Fibroblast of lung (primary cell): ENCODE results near the gene ETV6. TPM values are rescaled to one million over a fixed set of nuclear protein-coding genes. Genes with fewer than 3 reads are reported as not detected.
A peak's percentile ranks its signal among the peaks of the same experiment; 100 is the strongest.
"Not testable (repeated sequence)": the region's sequence is repeated elsewhere in the genome, so short reads cannot be mapped to it uniquely, and the experiment has no call there.

Experiments
- DNase-seq, 2 donors: peaks; one replicate each; pipeline versions ENCODE4 v3.0.0 to v3.0.0-alpha.2; 2010; ENCODE audit warnings: low read depth in 2 of 2
- H2AFZ ChIP-seq: 2 replicates; pipeline ENCODE4 v1.5.1; 2012; ENCODE audit warnings: low read length, control low read depth, inconsistent platforms
- H3K27ac ChIP-seq: 2 replicates; pipeline ENCODE4 v1.5.1; 2011; ENCODE audit warnings: low read length, control low read depth; ENCODE audit not compliant: insufficient read depth
- H3K27me3 ChIP-seq: 2 replicates; pipeline ENCODE4 v1.5.1; 2011; ENCODE audit warnings: mild to moderate bottlenecking, low read length; ENCODE audit not compliant: control insufficient read depth, insufficient read depth
- H3K36me3 ChIP-seq: 2 replicates; pipeline ENCODE4 v1.5.1; 2011; ENCODE audit warnings: low read length; ENCODE audit not compliant: control insufficient read depth, insufficient read depth
- H3K4me1 ChIP-seq: 2 replicates; pipeline ENCODE4 v1.5.1; 2011; ENCODE audit warnings: low read length; ENCODE audit not compliant: control insufficient read depth, insufficient read depth; ENCODE audit errors: extremely low read depth
- H3K4me2 ChIP-seq: 2 replicates; pipeline ENCODE4 v1.5.1; 2011; ENCODE audit warnings: low read length, control low read depth; ENCODE audit not compliant: insufficient read depth; ENCODE audit errors: extremely low read depth
- H3K4me3 ChIP-seq, 4 experiments: fragments of 200-600 bp in 1 of 4; sonication (generic) in 1 of 4; replicated peaks in 1 of 4; 2 replicates each; pipeline ENCODE4 v1.5.1; 2011 to 2016; ENCODE audit warnings: low read length in 4 of 4, low read depth in 3 of 4, mild to moderate bottlenecking in 3 of 4, control low read depth in 2 of 4, inconsistent platforms in 1 of 4, mixed read lengths in 1 of 4; ENCODE audit not compliant: insufficient read depth in 1 of 4; ENCODE audit errors: control extremely low read depth in 1 of 4
- H3K79me2 ChIP-seq: 2 replicates; pipeline ENCODE4 v1.5.1; 2012; ENCODE audit warnings: mild to moderate bottlenecking, low read length, inconsistent platforms; ENCODE audit not compliant: control insufficient read depth, insufficient read depth
- H3K9ac ChIP-seq: 2 replicates; pipeline ENCODE4 v1.5.1; 2011; ENCODE audit warnings: mild to moderate bottlenecking, low read length, control low read depth; ENCODE audit not compliant: insufficient read depth
- H3K9me3 ChIP-seq: 2 replicates; pipeline ENCODE4 v1.5.1; 2012; ENCODE audit warnings: low read depth, low read length; ENCODE audit not compliant: control insufficient read depth, insufficient read depth
- H4K20me1 ChIP-seq: 2 replicates; pipeline ENCODE4 v1.5.1; 2011; ENCODE audit warnings: low read length; ENCODE audit not compliant: control insufficient read depth, insufficient read depth; ENCODE audit errors: extremely low read depth
- CTCF ChIP-seq, 2 donors: IDR thresholded peaks in 1 of 2; conservative IDR thresholded peaks in 1 of 2; 1 replicate in 1 of 2; 2 replicates in 1 of 2; pipeline ENCODE4 v1.5.1; 2011 to 2012; ENCODE audit warnings: low read length in 2 of 2, control low read depth in 1 of 2, inconsistent platforms in 1 of 2, low read depth in 1 of 2, mild to moderate bottlenecking in 1 of 2
- EZH2 ChIP-seq: IDR thresholded peaks from 2 replicates; pipeline ENCODE4 v1.5.1; 2012; ENCODE audit warnings: low read length, control low read depth, mild to moderate bottlenecking; ENCODE audit errors: missing control alignments
- polyA plus RNA-seq, 2 donors: library from polyadenylated mRNA; depleted of rRNA in 1 of 2; stranded (reverse) in 1 of 2; unstranded in 1 of 2; fragments of >200 nt; gene quantifications; 2 replicates each; pipeline ENCODE4 v1.2.1, GENCODE V29; 2011 to 2012; ENCODE audit warnings: missing spikeins in 1 of 2
- total RNA-seq: library from RNA; depleted of rRNA; stranded (reverse); fragments of >200 nt; gene quantifications from 2 replicates; pipeline ENCODE4 v1.2.1, GENCODE V29; 2014

The ETV6 gene
- total and polyA plus RNA-seq, 2 donors (not counting 1 experiment from before 2014, with no cell fraction given) = 4.3 to 8.9 TPM

- no peak for DNase-seq
- Histone ChIP-seq H3K27ac (no peak overlapping the region), H3K9me3 (no peaks in the 10 kb centered on the region), H3K4me3 (no peak overlapping the region), H3K79me2 (no peaks in the 10 kb centered on the region), H3K4me2 (no peak overlapping the region), H3K27me3 (no peaks in the 10 kb centered on the region), H3K36me3 (no peaks in the 10 kb centered on the region), H3K4me1 (no peaks in the 10 kb centered on the region), H4K20me1 (no peaks in the 10 kb centered on the region), H3K9ac (no peak overlapping the region), H2AFZ (no peak overlapping the region)
- TF ChIP-seq EZH2 = no peak
- no peak for TF ChIP-seq CTCF (conservative IDR thresholded peaks at IDR 0.05 in 1 of 2, IDR thresholded peaks at IDR 0.05 in 1 of 2; ENCODE audit: low read depth in 1 of 2, low read length in 2 of 2)
Observed at GRCh38 chr12:11628353-11628752, 21.1 kb upstream of the ETV6 start.

- H3K27ac ChIP-seq = no peak overlapping the region
- H2AFZ ChIP-seq = no peak overlapping the region
- peak in 1 of 2 donors; percentile 11 for DNase-seq
- no peaks in the 10 kb centered on the region for H3K79me2 ChIP-seq
- no peak overlapping the region for H3K4me3 ChIP-seq
- no peaks in the 10 kb centered on the region for H3K27me3 ChIP-seq
- H3K4me2 ChIP-seq = no peak overlapping the region
- no peaks in the 10 kb centered on the region for H4K20me1 ChIP-seq
- H3K36me3 ChIP-seq = no peaks in the 10 kb centered on the region
- TF ChIP-seq CTCF (conservative IDR thresholded peaks at IDR 0.05 in 1 of 2, IDR thresholded peaks at IDR 0.05 in 1 of 2; ENCODE audit: low read depth in 1 of 2, low read length in 2 of 2) (no peak), EZH2 (no peak)
- no peaks in the 10 kb centered on the region for H3K9me3 ChIP-seq
- H3K9ac ChIP-seq = no peak overlapping the region
- no peaks in the 10 kb centered on the region for H3K4me1 ChIP-seq
Observed at GRCh38 chr12:11630046-11630706, 19.3 kb upstream of the ETV6 start.

DNA sequence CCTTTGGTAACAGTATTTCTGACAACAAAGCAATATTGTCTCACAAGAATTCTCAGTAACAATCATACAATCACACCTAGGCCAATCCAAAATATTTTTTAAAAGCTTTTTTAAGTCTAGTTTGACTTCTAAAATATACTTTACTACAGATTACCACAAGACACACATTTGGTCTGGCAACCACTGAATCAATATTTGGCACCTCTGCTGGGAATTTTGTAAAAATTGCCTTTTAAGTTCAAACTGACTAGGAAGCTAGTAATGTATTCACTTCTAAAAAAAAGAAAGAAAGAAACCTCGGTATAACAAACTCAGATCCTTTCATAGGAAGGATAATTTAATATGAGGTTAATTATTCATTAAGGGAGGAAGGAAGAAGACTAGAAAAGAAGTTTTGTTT lies 18.2 kb upstream of the ETV6 start:
- DNase-seq = no peak
- no peaks in the 10 kb centered on the region for H3K9me3 ChIP-seq
- no peak for TF ChIP-seq EZH2
- no peak for TF ChIP-seq CTCF (conservative IDR thresholded peaks at IDR 0.05 in 1 of 2, IDR thresholded peaks at IDR 0.05 in 1 of 2; ENCODE audit: low read depth in 1 of 2, low read length in 2 of 2)
- H2AFZ ChIP-seq = no peak overlapping the region
- H3K9ac ChIP-seq = no peak overlapping the region
- H3K4me3 ChIP-seq = no peak overlapping the region
- no peaks in the 10 kb centered on the region for H4K20me1 ChIP-seq
- H3K36me3 ChIP-seq = no peaks in the 10 kb centered on the region
- H3K79me2 ChIP-seq = no peaks in the 10 kb centered on the region
- no peak overlapping the region for H3K4me2 ChIP-seq
- H3K4me1 ChIP-seq = no peaks in the 10 kb centered on the region
- H3K27ac ChIP-seq = no peak overlapping the region
- H3K27me3 ChIP-seq = no peaks in the 10 kb centered on the region

DNA sequence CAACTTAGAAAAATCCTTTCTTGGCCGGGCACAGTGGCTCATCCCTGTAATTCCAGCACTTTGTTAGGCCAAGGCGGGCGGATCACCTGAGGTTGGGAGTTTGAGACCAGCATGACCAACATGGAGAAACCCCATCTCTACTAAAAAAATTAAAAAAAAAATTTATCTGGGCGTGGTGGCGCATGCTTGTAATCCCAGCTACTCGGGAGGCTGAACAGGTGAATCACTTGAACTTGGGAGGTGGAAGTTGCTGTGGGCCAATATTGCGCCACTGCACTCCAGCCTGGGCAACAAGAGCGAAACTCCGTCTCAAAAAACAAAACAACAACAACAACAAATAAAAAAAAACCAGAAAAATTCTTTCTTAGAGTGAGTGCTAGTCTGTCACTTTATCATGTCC lies 17.6 kb upstream of the ETV6 start:
- not testable (repeated sequence) for H3K36me3 ChIP-seq, DNase-seq, H3K9me3 ChIP-seq, H3K4me3 ChIP-seq, H3K79me2 ChIP-seq, H3K27ac ChIP-seq, H3K9ac ChIP-seq, H3K27me3 ChIP-seq, H3K4me1 ChIP-seq, H2AFZ ChIP-seq, H4K20me1 ChIP-seq, H3K4me2 ChIP-seq
